B cell (primary cell): ENCODE measurements around the gene SLC35E1. TPM values are rescaled to one million over a fixed set of nuclear protein-coding genes. Genes with fewer than 3 reads are reported as not detected.

Experiments used
- ATAC-seq: fragments of 200-7000 bp; cut with Tn5 transposase; one replicate; pipeline ENCODE4 v1.10.0; 2021; ENCODE audit warnings: low read depth, mild to moderate bottlenecking, moderate number of reproducible peaks, moderate library complexity
- CTCF ChIA-PET: fragments of 350-600 bp; sonication (Branson Sonifier 250); formaldehyde crosslinking; loops from one replicate; lab custom pipeline; 2021; ENCODE audit warnings: antibody characterized with exemption, inconsistent platforms; lab: Charles Lee
- POLR2A ChIA-PET: fragments of 350-600 bp; sonication (Branson Sonifier 250); formaldehyde crosslinking; loops from one replicate; lab custom pipeline; 2021; ENCODE audit warnings: antibody characterized with exemption; lab: Charles Lee
- DNase-seq: peaks from one replicate; pipeline ENCODE4 v3.0.0; 2013
- H2AFZ ChIP-seq: 2 replicates; pipeline ENCODE4 v1.6.1; 2012; ENCODE audit warnings: mild to moderate bottlenecking, low read depth, low read length; ENCODE audit not compliant: insufficient read depth, poor library complexity, severe bottlenecking
- H3K27ac ChIP-seq, 2 donors: 1 replicate in 1 of 2; 2 replicates in 1 of 2; pipeline ENCODE4 v1.5.1; 2012 to 2013; ENCODE audit warnings: low read length in 2 of 2, mild to moderate bottlenecking in 2 of 2, moderate library complexity in 1 of 2
- H3K27me3 ChIP-seq, 4 experiments: fragments of 200-600 bp in 1 of 4; sonication (generic) in 1 of 4; replicated peaks in 1 of 4; 1 replicate in 2 of 4; 2 replicates in 2 of 4; pipeline versions ENCODE4 v1.6.1 to v1.7.0; 2013 to 2016; ENCODE audit warnings: low read length in 3 of 4, mild to moderate bottlenecking in 2 of 4, mixed read lengths in 1 of 4, moderate library complexity in 1 of 4; ENCODE audit not compliant: insufficient read depth in 4 of 4, control insufficient read depth in 3 of 4; ENCODE audit errors: control extremely low read depth in 1 of 4
- H3K36me3 ChIP-seq, 2 experiments: replicated peaks in 1 of 2; 1 replicate in 1 of 2; 2 replicates in 1 of 2; pipeline versions ENCODE4 v1.6.1 to v1.7.1; 2013; ENCODE audit warnings: low read length in 1 of 2; ENCODE audit not compliant: insufficient read depth in 2 of 2, control insufficient read depth in 1 of 2; ENCODE audit errors: control extremely low read depth in 1 of 2, extremely low read depth in 1 of 2
- H3K4me1 ChIP-seq, 2 donors: fragments of 200-600 bp in 1 of 2; sonication (generic) in 1 of 2; 1 replicate in 1 of 2; 2 replicates in 1 of 2; pipeline versions ENCODE4 v1.5.1 to v1.6.1; 2013 to 2017; ENCODE audit warnings: low read length in 2 of 2; ENCODE audit not compliant: control insufficient read depth in 2 of 2, insufficient read depth in 2 of 2
- H3K4me2 ChIP-seq: replicated peaks from 2 replicates; pipeline ENCODE3; 2012; ENCODE audit warnings: mild to moderate bottlenecking, low read depth, low read length; ENCODE audit not compliant: poor library complexity, severe bottlenecking
- H3K4me3 ChIP-seq, 5 experiments: fragments of 200-600 bp in 1 of 5; sonication (generic) in 1 of 5; 1 replicate in 3 of 5; 2 replicates in 2 of 5; pipeline versions ENCODE4 v1.5.1 to v1.7.0; 2011 to 2016; ENCODE audit warnings: low read length in 4 of 5, mild to moderate bottlenecking in 4 of 5, low read depth in 2 of 5, control low read depth in 1 of 5, moderate library complexity in 1 of 5; ENCODE audit not compliant: insufficient read depth in 1 of 5; ENCODE audit errors: control extremely low read depth in 1 of 5, extremely low read depth in 1 of 5
- H3K79me2 ChIP-seq: fragments of 200-600 bp; sonication (generic); one replicate; pipeline ENCODE4 v1.6.0; 2016; ENCODE audit warnings: low read length; ENCODE audit not compliant: control insufficient read depth, insufficient read depth
- H3K9ac ChIP-seq: fragments of 200-600 bp; sonication (generic); 2 replicates; pipeline ENCODE4 v1.6.1; 2017; ENCODE audit warnings: mild to moderate bottlenecking, low read length, moderate library complexity
- H3K9me3 ChIP-seq, 3 donors: one replicate each; pipeline versions ENCODE4 v1.6.1 to v1.7.1; 2013; ENCODE audit warnings: low read length in 2 of 3; ENCODE audit not compliant: control insufficient read depth in 2 of 3, insufficient read depth in 1 of 3; ENCODE audit errors: control extremely low read depth in 1 of 3
- H4K20me1 ChIP-seq: 2 replicates; pipeline ENCODE4 v1.6.0; 2012; ENCODE audit warnings: mild to moderate bottlenecking, low read length; ENCODE audit not compliant: insufficient read depth, control insufficient read depth, poor library complexity, severe bottlenecking
- H3K27ac Mint-ChIP-seq: one replicate; pipeline ENCODE4 v1.8.0; 2021; ENCODE audit warnings: mixed read lengths
- H3K27me3 Mint-ChIP-seq: one replicate; pipeline ENCODE4 v1.8.0; 2021; ENCODE audit warnings: mixed read lengths
- H3K4me1 Mint-ChIP-seq: one replicate; pipeline ENCODE4 v1.8.0; 2021; ENCODE audit warnings: mixed read lengths
- H3K4me3 Mint-ChIP-seq: one replicate; pipeline ENCODE4 v1.8.0; 2021; ENCODE audit warnings: mixed read lengths
- H3K9me3 Mint-ChIP-seq: one replicate; pipeline ENCODE4 v1.8.0; 2022; ENCODE audit warnings: mixed read lengths; ENCODE audit not compliant: insufficient read depth
- EZH2 ChIP-seq: IDR thresholded peaks from 2 replicates; pipeline ENCODE4 v1.6.1; 2012; ENCODE audit warnings: borderline replicate concordance, low read depth, mild to moderate bottlenecking, moderate library complexity, low read length; ENCODE audit not compliant: insufficient read depth, poor library complexity, severe bottlenecking
- WGBS: methylation state at CpG from one replicate; pipeline ENCODE4 v1.1.5; 2013; ENCODE audit warnings: missing lambda C conversion rate; ENCODE audit not compliant: insufficient coverage; 5-methylcytosine and 5-hydroxymethylcytosine counted together
- intact Hi-C: fragments of 100-400 bp; cut with micrococcal nuclease; formaldehyde crosslinking; loops from one replicate; pipeline ENCODE4 v1.10.0; 2022
- polyA plus RNA-seq: library from polyadenylated mRNA; depleted of rRNA; stranded (reverse); fragments of >200 nt; gene quantifications from 2 replicates; pipeline ENCODE4 v1.2.3, GENCODE V29; 2012
- total RNA-seq, 2 donors: library from RNA; stranded (reverse); fragments of 120-200 nt in 1 of 2; gene quantifications; 1 replicate in 1 of 2; 2 replicates in 1 of 2; pipeline versions ENCODE4 v1.2.3 to v1.2.4, GENCODE V29; 2013 to 2022
- TF ChIP-seq, protein P1 (sequence below): fragments of 200-600 bp; IDR thresholded peaks from one replicate; pipeline ENCODE4 v1.8.0; 2022; ENCODE audit warnings: antibody characterized with exemption, mild to moderate bottlenecking

Gene SLC35E1
- total and polyA plus RNA-seq, 2 donors (not counting 1 experiment from before 2014, with no cell fraction given): 23.4 to 46.8 TPM

DNA sequence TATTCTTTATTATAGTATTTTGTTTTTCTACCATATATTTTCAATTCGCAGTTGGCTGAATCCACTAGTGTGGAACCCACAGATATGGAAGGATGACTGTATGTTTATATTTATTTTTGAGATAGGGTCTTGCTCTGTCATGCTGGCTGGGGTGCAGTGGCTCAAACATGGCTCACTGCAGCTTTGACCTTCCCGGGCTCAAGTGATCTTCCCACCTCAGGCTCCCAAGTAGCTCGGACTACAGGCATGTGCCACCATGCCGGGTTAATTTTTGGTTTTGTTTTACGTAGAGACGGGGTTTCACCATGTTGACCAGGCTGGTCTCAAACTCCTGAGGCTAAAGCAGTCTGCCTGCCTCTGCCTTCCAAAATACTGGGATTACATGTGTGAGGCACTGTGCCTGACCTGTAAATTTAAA lies 9.6 kb downstream of the SLC35E1 start:
- intact Hi-C loops: no loop called here
- Histone ChIP-seq H3K9me3 (no peaks in the 10 kb centered on the region), H4K20me1 (no peaks in the 10 kb centered on the region), H3K27ac (no peak overlapping the region), H3K27me3 (no peaks in the 10 kb centered on the region), H3K4me3 (no peak overlapping the region), H3K36me3 (peaks cover 22 to 38% of the 10 kb centered on the region in 2 experiments), H3K79me2 (peaks cover 21% of the 10 kb centered on the region), H3K4me2 (no peak overlapping the region), H3K9ac (no peak overlapping the region), H2AFZ (no peak overlapping the region), H3K4me1 (peaks cover 9 to 11% of the 10 kb centered on the region in 2 donors)
- no peak for DNase-seq
- no peak overlapping the region for H3K4me3 Mint-ChIP-seq
- POLR2A ChIA-PET: no interaction called here
- no peak overlapping the region for H3K27ac Mint-ChIP-seq
- ATAC-seq: no peak
- CTCF ChIA-PET: no interaction called here
- no peak for TF ChIP-seq EZH2
- TF ChIP-seq, protein P1, sequence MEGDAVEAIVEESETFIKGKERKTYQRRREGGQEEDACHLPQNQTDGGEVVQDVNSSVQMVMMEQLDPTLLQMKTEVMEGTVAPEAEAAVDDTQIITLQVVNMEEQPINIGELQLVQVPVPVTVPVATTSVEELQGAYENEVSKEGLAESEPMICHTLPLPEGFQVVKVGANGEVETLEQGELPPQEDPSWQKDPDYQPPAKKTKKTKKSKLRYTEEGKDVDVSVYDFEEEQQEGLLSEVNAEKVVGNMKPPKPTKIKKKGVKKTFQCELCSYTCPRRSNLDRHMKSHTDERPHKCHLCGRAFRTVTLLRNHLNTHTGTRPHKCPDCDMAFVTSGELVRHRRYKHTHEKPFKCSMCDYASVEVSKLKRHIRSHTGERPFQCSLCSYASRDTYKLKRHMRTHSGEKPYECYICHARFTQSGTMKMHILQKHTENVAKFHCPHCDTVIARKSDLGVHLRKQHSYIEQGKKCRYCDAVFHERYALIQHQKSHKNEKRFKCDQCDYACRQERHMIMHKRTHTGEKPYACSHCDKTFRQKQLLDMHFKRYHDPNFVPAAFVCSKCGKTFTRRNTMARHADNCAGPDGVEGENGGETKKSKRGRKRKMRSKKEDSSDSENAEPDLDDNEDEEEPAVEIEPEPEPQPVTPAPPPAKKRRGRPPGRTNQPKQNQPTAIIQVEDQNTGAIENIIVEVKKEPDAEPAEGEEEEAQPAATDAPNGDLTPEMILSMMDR: no peak
- no peaks in the 10 kb centered on the region for H3K9me3 Mint-ChIP-seq
- H3K27me3 Mint-ChIP-seq: no peaks in the 10 kb centered on the region
- WGBS: 96% methylated on average over 5 of the region's 6 CpGs
- H3K4me1 Mint-ChIP-seq: peaks cover 7% of the 10 kb centered on the region

DNA sequence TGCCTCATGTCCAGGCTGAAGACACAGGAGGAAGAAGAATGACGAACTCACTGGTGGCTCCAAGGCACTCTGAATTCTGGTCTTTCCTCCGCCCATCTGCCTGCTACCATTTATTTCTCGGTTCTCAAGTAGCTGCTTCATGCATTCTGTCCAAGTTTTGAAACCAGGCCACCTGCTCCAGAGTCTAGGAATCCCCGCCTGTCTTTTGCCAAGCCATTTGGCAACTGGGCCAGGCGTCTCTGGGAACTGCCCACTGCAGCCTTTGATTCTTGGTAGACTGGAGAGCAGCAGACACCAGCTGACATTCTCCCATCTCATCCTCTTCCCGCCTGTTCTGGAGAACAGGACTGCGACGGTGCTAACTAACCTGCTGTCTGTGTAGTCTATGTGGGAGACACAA lies 10.8 kb downstream of the SLC35E1 start:
- H3K27ac Mint-ChIP-seq: no peak overlapping the region
- H3K9me3 Mint-ChIP-seq: no peaks in the 10 kb centered on the region
- Histone ChIP-seq H3K27ac (no peak overlapping the region), H3K36me3 (peaks cover 22 to 28% of the 10 kb centered on the region in 2 experiments), H3K4me2 (no peak overlapping the region), H2AFZ (no peak overlapping the region), H4K20me1 (no peaks in the 10 kb centered on the region), H3K79me2 (peaks cover 21% of the 10 kb centered on the region), H3K4me1 (peaks cover 6 to 8% of the 10 kb centered on the region in 2 donors), H3K9ac (no peak overlapping the region), H3K4me3 (no peak overlapping the region), H3K27me3 (no peaks in the 10 kb centered on the region), H3K9me3 (no peaks in the 10 kb centered on the region)
- CTCF ChIA-PET: interaction anchor here (0.7 kb wide), 1 partner anchor 91 kb away, joined by 3 read pairs; no protein-coding TSS in a partner anchor
- no peak overlapping the region for H3K4me3 Mint-ChIP-seq
- TF ChIP-seq, protein P1: no peak
- no peak for TF ChIP-seq EZH2
- 100% methylated on average over 5 of the region's 8 CpGs for WGBS
- ATAC-seq (no peak), DNase-seq (no peak)
- intact Hi-C loops: no loop called here
- no peaks in the 10 kb centered on the region for H3K27me3 Mint-ChIP-seq
- POLR2A ChIA-PET: no interaction called here
- H3K4me1 Mint-ChIP-seq: peaks cover 4% of the 10 kb centered on the region
